PC-3 (cell line): ENCODE measurements around the gene SGO2. TPM values are rescaled to one million over a fixed set of nuclear protein-coding genes. Genes with fewer than 3 reads are reported as not detected.
"Not testable (repeated sequence)": the region's sequence is repeated elsewhere in the genome, so short reads cannot be mapped to it uniquely, and the experiment has no call there.

Source experiments
- ATAC-seq: fragments of 200-7000 bp; cut with Tn5 transposase; 2 replicates; pipeline ENCODE4 v1.9.1; 2020; ENCODE audit warnings: mild to moderate bottlenecking, moderate library complexity
- BruUV-seq: library from RNA; stranded (reverse); fragments of 400-500 nt; replicated peaks from 2 replicates; lab custom pipeline; 2021; lab: Mats Ljungman, UMichigan
- CTCF ChIA-PET: fragments of 300-600 bp; sonication (Branson Sonifier 250); formaldehyde crosslinking; loops from one replicate; lab custom pipeline; 2022; ENCODE audit warnings: antibody characterized with exemption; lab: Charles Lee
- POLR2A ChIA-PET: fragments of 300-600 bp; sonication (Branson Sonifier 250); formaldehyde crosslinking; loops from one replicate; lab custom pipeline; 2022; ENCODE audit warnings: antibody characterized with exemption; ENCODE audit not compliant: unreplicated experiment; lab: Charles Lee
- DNase-seq: peaks from one replicate; pipeline ENCODE4 v3.0.0-alpha.2; 2015
- H2AFZ ChIP-seq: fragments of 300-600 bp; sonication (generic); 2 replicates; pipeline ENCODE4 v1.6.0; 2016; ENCODE audit warnings: antibody characterized with exemption, low read length
- H3F3A ChIP-seq: fragments of 300-600 bp; sonication (generic); one replicate; pipeline ENCODE4 v1.6.0; 2017; ENCODE audit warnings: antibody characterized with exemption, low read length, control low read depth, mild to moderate bottlenecking; ENCODE audit not compliant: unreplicated experiment
- H3K27ac ChIP-seq: fragments of 300-600 bp; sonication (generic); 2 replicates; pipeline ENCODE4 v1.5.1; 2016; ENCODE audit warnings: mild to moderate bottlenecking, low read length
- H3K27me3 ChIP-seq: fragments of 300-600 bp; sonication (generic); 2 replicates; pipeline ENCODE4 v1.6.1; 2016; ENCODE audit warnings: low read length, mixed read lengths
- H3K36me3 ChIP-seq: fragments of 300-600 bp; sonication (generic); 2 replicates; pipeline ENCODE4 v1.6.1; 2016; ENCODE audit warnings: low read depth, mixed run types, low read length, mixed read lengths
- H3K4me1 ChIP-seq: fragments of 300-600 bp; sonication (generic); 2 replicates; pipeline ENCODE4 v1.5.1; 2016; ENCODE audit warnings: low read length; ENCODE audit not compliant: insufficient read depth
- H3K4me2 ChIP-seq: fragments of 300-600 bp; sonication (generic); 2 replicates; pipeline ENCODE4 v1.6.0; 2016; ENCODE audit warnings: low read length
- H3K4me3 ChIP-seq: fragments of 300-600 bp; sonication (generic); 2 replicates; pipeline ENCODE4 v1.5.1; 2016; ENCODE audit warnings: mild to moderate bottlenecking, low read length, mixed read lengths
- H3K79me2 ChIP-seq: fragments of 300-600 bp; sonication (generic); 2 replicates; pipeline ENCODE4 v1.6.1; 2017; ENCODE audit warnings: low read length, mixed read lengths
- H3K9ac ChIP-seq: fragments of 300-600 bp; sonication (generic); 2 replicates; pipeline ENCODE4 v1.6.0; 2016; ENCODE audit warnings: mild to moderate bottlenecking, low read length
- H3K9me2 ChIP-seq: fragments of 300-600 bp; sonication (generic); replicated peaks from 2 replicates; pipeline ENCODE4 v1.6.1; 2016; ENCODE audit warnings: mixed run types, low read length, mixed read lengths
- H3K9me3 ChIP-seq: fragments of 300-600 bp; sonication (generic); 2 replicates; pipeline ENCODE4 v1.6.1; 2016; ENCODE audit warnings: low read length, mixed read lengths
- H4K20me1 ChIP-seq: fragments of 300-600 bp; sonication (generic); 2 replicates; pipeline ENCODE4 v1.6.1; 2016; ENCODE audit warnings: low read length, mixed read lengths
- EZH2 ChIP-seq: fragments of 300-600 bp; sonication (generic); IDR thresholded peaks from one replicate; pipeline ENCODE4 v1.6.1; 2017; ENCODE audit warnings: antibody characterized with exemption, mild to moderate bottlenecking, low read length; ENCODE audit not compliant: unreplicated experiment
- EZH2phosphoT487 ChIP-seq: fragments of 300-600 bp; sonication (generic); IDR thresholded peaks from 2 replicates; pipeline ENCODE4 v1.6.1; 2018; ENCODE audit warnings: mild to moderate bottlenecking, antibody characterized with exemption, low read length, borderline replicate concordance
- intact Hi-C: fragments of 100-400 bp; cut with micrococcal nuclease; formaldehyde crosslinking; loops from 2 replicates; pipeline ENCODE4 v1.9.0; 2023
- total RNA-seq: library from RNA; depleted of rRNA; stranded (reverse); fragments of >200 nt; gene quantifications from 2 replicates; pipeline ENCODE4 v1.2.3, GENCODE V29; 2014
- TF ChIP-seq, protein P1 (sequence below): fragments of 300-600 bp; sonication (generic); conservative IDR thresholded peaks from 2 replicates; pipeline ENCODE4 v1.5.1; 2017; ENCODE audit warnings: antibody characterized with exemption, low read depth, mild to moderate bottlenecking, low read length

The SGO2 gene
- total RNA-seq, 1 experiment from 2014 or later: 25.6 TPM

DNA sequence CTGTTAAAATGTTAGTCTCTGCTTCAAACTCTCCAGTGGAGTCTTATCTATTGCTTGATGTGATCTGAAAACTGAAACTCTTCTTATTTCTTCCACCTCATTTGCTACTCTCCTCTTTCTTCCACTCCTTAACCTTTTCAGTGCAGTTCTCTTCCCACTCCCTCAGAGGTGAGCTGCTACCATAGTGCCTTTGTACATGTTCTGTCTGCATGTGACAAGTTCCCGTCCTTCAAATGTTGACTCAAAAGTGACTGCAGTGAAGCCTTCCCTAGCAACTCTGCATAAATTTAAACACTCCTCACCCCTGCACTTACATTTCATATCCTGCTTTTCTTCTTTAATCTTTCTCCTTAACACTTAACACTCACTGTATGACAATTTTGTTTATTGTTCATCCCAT lies 12.1 kb downstream of the SGO2 start:
- no peak for TF ChIP-seq EZH2phosphoT487
- TF ChIP-seq, protein P1, sequence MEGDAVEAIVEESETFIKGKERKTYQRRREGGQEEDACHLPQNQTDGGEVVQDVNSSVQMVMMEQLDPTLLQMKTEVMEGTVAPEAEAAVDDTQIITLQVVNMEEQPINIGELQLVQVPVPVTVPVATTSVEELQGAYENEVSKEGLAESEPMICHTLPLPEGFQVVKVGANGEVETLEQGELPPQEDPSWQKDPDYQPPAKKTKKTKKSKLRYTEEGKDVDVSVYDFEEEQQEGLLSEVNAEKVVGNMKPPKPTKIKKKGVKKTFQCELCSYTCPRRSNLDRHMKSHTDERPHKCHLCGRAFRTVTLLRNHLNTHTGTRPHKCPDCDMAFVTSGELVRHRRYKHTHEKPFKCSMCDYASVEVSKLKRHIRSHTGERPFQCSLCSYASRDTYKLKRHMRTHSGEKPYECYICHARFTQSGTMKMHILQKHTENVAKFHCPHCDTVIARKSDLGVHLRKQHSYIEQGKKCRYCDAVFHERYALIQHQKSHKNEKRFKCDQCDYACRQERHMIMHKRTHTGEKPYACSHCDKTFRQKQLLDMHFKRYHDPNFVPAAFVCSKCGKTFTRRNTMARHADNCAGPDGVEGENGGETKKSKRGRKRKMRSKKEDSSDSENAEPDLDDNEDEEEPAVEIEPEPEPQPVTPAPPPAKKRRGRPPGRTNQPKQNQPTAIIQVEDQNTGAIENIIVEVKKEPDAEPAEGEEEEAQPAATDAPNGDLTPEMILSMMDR: no peak
- TF ChIP-seq EZH2: no peak
- CTCF ChIA-PET: no interaction called here
- no TSS peak for BruUV-seq
- Histone ChIP-seq H3K4me3 (no peak overlapping the region), H3K9me2 (no peaks in the 10 kb centered on the region), H3K9me3 (no peaks in the 10 kb centered on the region), H3K27ac (no peak overlapping the region), H3K27me3 (no peaks in the 10 kb centered on the region), H3K79me2 (peaks cover 6% of the 10 kb centered on the region), H3K36me3 (peaks cover 76% of the 10 kb centered on the region), H2AFZ (no peak overlapping the region), H3F3A (no peaks in the 10 kb centered on the region), H3K9ac (no peak overlapping the region), H4K20me1 (no peaks in the 10 kb centered on the region), H3K4me2 (no peak overlapping the region), H3K4me1 (peaks cover 10% of the 10 kb centered on the region)
- DNase-seq: no peak
- intact Hi-C loops: no loop called here
- ATAC-seq: no peak
- POLR2A ChIA-PET: no interaction called here

DNA sequence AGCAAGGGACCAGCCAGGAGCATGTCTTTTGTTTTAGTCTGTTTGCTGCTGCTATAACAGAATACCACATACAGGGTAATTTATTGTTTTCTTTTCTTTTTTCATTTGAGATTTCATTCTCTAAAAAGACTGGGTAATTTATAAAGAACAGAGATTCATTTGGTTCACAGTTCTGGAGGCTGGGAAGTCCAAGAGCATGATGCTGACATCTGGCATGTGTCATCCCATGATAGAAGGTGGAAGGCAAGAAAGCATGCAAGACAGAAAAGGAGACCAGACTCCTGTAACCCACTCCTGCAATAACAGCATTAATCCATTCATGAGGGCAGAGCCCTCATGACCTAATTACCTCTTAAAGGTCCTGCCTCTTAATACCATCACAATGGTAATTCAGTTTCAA lies 14.8 kb downstream of the SGO2 start:
- DNase-seq: no peak
- POLR2A ChIA-PET: no interaction called here
- no peak overlapping the region for H3K9ac ChIP-seq
- no peaks in the 10 kb centered on the region for H4K20me1 ChIP-seq
- H3K36me3 ChIP-seq: peaks cover 80% of the 10 kb centered on the region
- no peak overlapping the region for H2AFZ ChIP-seq
- no peaks in the 10 kb centered on the region for H3K9me2 ChIP-seq
- H3K79me2 ChIP-seq: no peaks in the 10 kb centered on the region
- TF ChIP-seq EZH2phosphoT487 (no peak), EZH2 (no peak)
- TF ChIP-seq, protein P1: no peak
- no peaks in the 10 kb centered on the region for H3K27me3 ChIP-seq
- H3F3A ChIP-seq: no peaks in the 10 kb centered on the region
- no peak overlapping the region for H3K27ac ChIP-seq
- peaks cover 10% of the 10 kb centered on the region for H3K4me1 ChIP-seq
- no peaks in the 10 kb centered on the region for H3K9me3 ChIP-seq
- CTCF ChIA-PET: no interaction called here
- H3K4me3 ChIP-seq: no peak overlapping the region
- ATAC-seq: no peak
- no TSS peak for BruUV-seq
- intact Hi-C loops: no loop called here
- no peak overlapping the region for H3K4me2 ChIP-seq

- BruUV-seq, H3K9me2 ChIP-seq, H3K4me1 ChIP-seq, H2AFZ ChIP-seq, H3K4me2 ChIP-seq, H3K9me3 ChIP-seq, H3K9ac ChIP-seq, H3F3A ChIP-seq, intact Hi-C loops, H3K27me3 ChIP-seq, DNase-seq, ATAC-seq, H4K20me1 ChIP-seq, H3K27ac ChIP-seq, H3K79me2 ChIP-seq, H3K4me3 ChIP-seq, CTCF ChIA-PET: not testable (repeated sequence)
- POLR2A ChIA-PET: interaction anchor here (0.7 kb wide), 1 partner anchor 21 kb away, joined by 8 read pairs; no protein-coding TSS in a partner anchor
- peaks cover 14% of the 10 kb centered on the region; the same call in 1 of the 2 replicates for H3K36me3 ChIP-seq
These were observed 40.6 kb downstream of the SGO2 start for GRCh38 chr2:200566596-200566995.
